Measurements from ENCODE around the gene SPOCK2.

DNA sequence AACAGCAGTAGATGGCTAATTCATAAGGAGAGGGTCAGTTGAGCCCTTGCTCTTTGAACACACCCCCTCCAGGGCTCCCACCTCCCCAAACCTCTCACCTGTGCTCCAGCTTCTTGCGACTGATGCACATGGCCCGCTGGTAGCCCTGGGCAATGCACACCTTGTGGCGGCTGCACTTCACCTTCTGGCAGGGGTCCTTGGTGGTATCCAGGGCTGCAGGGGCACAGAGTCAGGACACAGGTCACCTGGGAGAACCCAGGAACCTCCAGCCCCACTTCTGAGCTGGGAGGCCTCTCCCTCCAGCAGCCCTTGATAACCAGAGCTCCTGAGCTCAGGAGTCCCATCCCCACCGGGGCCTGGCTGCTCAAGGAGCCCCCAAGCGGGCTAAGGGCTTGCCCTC, 16.3 kb downstream of the SPOCK2 start:
- TF ChIP-seq POLR2AphosphoS5 (IDR thresholded peaks at IDR 0.05; ENCODE audit: low read depth, low read length) (no peak), SIN3A (IDR thresholded peaks at IDR 0.05; ENCODE audit: borderline replicate concordance, insufficient read depth, low read length) (no peak)
- TF ChIP-seq, protein P1, sequence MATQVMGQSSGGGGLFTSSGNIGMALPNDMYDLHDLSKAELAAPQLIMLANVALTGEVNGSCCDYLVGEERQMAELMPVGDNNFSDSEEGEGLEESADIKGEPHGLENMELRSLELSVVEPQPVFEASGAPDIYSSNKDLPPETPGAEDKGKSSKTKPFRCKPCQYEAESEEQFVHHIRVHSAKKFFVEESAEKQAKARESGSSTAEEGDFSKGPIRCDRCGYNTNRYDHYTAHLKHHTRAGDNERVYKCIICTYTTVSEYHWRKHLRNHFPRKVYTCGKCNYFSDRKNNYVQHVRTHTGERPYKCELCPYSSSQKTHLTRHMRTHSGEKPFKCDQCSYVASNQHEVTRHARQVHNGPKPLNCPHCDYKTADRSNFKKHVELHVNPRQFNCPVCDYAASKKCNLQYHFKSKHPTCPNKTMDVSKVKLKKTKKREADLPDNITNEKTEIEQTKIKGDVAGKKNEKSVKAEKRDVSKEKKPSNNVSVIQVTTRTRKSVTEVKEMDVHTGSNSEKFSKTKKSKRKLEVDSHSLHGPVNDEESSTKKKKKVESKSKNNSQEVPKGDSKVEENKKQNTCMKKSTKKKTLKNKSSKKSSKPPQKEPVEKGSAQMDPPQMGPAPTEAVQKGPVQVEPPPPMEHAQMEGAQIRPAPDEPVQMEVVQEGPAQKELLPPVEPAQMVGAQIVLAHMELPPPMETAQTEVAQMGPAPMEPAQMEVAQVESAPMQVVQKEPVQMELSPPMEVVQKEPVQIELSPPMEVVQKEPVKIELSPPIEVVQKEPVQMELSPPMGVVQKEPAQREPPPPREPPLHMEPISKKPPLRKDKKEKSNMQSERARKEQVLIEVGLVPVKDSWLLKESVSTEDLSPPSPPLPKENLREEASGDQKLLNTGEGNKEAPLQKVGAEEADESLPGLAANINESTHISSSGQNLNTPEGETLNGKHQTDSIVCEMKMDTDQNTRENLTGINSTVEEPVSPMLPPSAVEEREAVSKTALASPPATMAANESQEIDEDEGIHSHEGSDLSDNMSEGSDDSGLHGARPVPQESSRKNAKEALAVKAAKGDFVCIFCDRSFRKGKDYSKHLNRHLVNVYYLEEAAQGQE (IDR thresholded peaks at IDR 0.05; ENCODE audit: insufficient read depth in 1 of 2, low read depth in 2 of 2, low read length in 2 of 2): no peak

Measured in PFSK-1 (cell line).